Activated CD4-positive, alpha-beta T cell treated with anti-CD3 and anti-CD28 coated beads for 48 hours (primary cell): ENCODE data around the gene KCNK3.
A peak's percentile ranks its signal among the peaks of the same experiment; 100 is the strongest.

Source experiments
- DNase-seq: peaks from one replicate; pipeline ENCODE4 v3.0.0-alpha.2; 2020

The KCNK3 gene

DNA sequence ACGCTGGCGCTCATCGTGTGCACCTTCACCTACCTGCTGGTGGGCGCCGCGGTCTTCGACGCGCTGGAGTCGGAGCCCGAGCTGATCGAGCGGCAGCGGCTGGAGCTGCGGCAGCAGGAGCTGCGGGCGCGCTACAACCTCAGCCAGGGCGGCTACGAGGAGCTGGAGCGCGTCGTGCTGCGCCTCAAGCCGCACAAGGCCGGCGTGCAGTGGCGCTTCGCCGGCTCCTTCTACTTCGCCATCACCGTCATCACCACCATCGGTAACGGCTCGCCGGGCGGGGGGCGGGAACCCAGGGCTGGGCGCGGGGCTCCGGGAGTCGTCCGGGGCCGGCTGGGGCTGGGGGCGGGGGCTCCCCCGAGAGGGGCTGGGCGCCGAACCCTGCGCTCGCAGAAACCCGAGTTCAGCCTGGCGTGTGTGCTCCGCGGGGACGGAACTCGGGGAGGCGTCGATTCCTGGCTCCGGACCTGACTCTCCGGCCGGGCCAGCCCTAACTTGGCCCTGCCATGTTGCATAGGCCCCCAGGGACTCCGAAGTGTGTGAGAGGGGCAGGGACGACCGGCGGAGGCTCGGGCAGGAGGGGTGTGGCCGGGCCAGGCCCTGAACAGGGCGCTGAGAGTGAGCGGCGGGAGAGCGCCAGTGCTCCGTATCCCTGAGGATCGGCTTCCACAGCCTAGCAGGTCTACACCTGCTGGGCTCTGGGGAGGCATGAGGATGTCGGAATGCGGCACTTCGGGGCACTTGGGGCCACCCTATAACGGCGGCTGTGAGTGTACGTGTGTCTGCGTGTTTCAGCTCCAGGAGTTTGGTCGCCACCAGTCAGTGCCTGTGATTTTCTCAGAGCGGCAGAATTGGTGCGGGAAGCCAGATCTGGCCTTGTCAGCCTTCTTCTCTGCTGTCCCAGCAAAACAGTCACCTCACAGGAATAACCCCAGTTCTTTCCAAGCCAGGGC is 651 bp downstream of the KCNK3 start:
- DNase-seq, result peak; percentile 22

- no peak for DNase-seq
These were observed 1.5 kb downstream of the KCNK3 start for GRCh38 chr2:26694001-26694400.

DNA sequence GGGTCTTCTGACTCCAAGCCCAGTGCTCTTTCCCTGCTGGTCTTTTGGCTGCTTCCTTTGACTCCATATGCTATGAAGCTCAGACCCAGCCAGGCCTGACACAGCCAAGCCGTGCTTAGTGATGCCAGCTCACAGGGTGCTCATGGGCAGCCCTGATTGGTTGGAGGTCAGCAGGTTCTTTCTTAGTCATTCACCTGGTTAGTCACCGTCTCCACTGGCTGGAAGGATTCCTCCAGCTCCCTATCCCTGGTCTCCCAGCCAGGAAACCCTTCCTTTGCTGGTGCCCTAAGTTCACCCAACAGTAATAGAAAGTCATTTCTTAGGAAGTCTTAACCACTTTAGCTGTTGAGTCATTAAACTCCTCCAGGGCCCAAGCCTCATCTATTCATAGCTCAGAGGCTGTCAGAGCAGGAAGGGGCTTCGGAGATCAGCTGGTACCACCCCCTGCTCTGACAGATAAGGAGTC is 3.9 kb downstream of the KCNK3 start:
- DNase-seq, result peak; percentile 20

GRCh38 chr2:26697425-26697824 is 4.9 kb downstream of the KCNK3 start:
- no peak for DNase-seq

- DNase-seq, result no peak
These were observed 6.8 kb downstream of the KCNK3 start for GRCh38 chr2:26699295-26699694.

GRCh38 chr2:26700078-26700477 is 7.6 kb downstream of the KCNK3 start:
- no peak for DNase-seq

- no peak for DNase-seq
These were observed 9.1 kb downstream of the KCNK3 start for GRCh38 chr2:26701596-26701995.

- DNase-seq, result no peak
These were observed 9.5 kb downstream of the KCNK3 start for GRCh38 chr2:26702025-26702424.

DNA sequence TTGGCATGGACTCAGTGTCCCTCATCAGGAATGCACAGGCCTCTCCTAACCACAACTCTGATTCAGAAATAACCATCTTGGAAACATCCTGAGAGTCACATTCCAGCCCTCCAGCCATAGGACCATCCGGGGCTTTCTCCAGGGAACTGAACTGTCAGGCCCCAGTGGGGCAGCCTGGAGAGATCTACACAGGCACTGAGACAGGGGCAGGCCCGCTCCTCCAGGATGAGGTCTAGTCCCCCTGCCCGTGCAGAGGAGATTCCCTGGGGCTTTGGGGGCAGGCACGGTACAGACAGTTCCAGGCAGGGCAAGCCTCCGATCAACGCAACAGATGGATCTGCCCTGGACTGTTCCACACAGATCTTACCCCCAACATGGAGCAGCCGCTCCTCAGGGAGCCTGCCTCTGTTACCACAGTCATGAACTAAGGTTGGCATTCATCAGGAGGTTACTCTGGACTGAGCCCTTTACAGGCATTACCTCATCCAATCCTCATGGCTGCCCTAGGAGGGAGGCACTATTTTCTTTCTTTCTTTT is 12.0 kb downstream of the KCNK3 start:
- no peak for DNase-seq

GRCh38 chr2:26705126-26705525 is 12.6 kb downstream of the KCNK3 start:
- DNase-seq, result no peak

GRCh38 chr2:26706093-26706492 is 13.6 kb downstream of the KCNK3 start:
- no peak for DNase-seq

DNA sequence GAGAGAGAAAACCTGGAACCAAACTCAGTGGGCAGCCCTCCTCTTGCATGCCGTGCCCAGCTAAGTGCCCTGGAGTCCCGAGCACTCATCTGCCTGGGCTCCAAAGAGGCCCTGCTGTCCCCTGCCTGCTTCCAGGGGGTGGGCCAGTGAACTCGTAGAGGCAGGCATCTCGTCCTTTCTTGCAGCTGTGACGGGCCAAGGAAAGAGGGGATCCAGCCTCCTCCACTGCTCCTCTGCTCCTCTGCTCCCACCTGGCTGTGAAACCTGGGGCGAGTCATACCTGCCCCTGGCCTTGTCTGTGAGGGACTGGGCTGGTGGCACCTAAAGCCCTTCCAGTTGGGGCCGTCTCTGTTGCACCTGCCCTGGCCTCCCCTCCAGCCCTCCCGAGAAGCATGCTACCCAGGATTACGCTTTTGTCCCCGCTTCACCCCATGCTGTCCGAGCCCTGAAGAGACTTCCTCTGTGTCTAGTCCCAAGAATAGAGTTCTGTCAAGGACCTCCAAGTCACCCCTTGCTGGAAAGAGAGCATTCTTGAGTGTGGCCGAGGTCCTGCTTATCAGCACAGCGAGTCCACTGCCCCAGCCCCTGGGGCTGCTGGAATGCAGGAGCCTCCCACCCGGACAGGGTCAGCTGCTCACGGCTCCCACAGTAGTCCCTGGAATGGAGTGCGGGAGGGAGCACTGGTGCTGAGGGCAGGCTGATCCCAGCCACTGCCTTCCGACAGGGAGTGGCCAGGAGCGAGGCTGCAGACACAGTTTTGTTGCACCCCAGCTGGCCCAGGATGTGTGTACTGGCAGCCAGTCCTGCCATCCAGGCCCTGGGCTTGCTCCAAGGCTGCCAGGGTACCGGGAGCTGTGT is 14.3 kb downstream of the KCNK3 start:
- DNase-seq, result no peak

DNA sequence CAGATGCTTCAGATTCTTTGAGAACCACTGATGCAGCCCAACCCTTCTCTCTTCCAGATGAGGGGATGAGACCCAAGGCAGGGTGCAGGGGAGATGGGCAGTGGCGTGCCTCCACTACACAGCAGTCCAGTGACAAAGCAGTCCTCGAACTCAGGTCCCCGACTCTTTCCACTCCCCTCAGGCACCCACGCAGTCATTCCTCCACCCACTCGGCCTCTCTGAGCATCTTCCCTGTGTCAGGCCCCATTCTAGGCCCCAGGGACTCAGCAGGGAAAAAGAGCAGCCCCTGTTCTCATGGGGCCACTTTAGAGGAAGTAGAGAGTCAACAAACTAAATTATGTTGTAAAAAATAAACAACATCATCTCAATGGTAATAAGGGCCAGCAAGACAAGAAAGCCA is 15.2 kb downstream of the KCNK3 start:
- DNase-seq, result no peak

- no peak for DNase-seq
These were observed 15.9 kb downstream of the KCNK3 start for GRCh38 chr2:26708457-26708856.

DNA sequence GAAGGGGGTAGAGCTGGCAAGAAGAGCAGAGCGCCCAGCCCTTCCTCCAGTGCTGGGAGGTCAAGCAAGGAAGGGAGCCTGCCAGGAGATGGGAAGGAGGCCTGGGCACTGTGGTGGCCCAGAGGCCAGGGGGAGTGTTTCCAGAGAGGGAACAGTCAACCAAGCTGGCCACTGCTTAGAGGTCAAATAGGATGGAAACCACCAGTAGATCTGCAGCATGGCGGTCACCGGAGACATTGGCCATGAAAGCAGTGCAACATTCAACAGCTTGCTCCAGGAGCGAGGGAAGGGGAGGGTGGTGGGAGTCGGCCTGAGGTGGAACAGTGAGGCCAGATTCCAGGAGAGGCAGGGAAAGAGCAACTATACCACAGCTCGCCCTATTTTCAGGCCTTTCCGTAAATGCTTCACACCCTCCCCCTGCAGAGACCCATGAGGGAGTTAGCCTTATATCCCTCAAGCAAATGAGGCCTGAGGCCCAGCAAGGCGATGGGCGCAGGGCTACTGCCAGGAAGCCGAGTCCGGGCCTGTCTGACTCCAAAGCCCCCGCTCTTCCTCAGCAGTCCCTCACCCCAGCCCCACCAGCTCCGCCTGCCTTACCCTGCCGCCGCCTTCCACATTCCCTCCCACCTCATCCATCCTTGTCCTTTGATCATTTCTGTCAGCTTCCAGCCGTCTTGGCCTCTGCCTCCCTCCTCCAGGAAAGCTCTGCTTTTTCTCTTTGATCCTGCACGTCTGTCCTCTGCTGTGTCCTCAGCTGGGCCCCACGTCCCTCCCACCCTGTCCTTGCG is 17.0 kb downstream of the KCNK3 start:
- no peak for DNase-seq

- DNase-seq, result no peak
These were observed 17.6 kb downstream of the KCNK3 start for GRCh38 chr2:26710145-26710544.

GRCh38 chr2:26710743-26711456 is 18.4 kb downstream of the KCNK3 start:
- DNase-seq, result no peak

DNA sequence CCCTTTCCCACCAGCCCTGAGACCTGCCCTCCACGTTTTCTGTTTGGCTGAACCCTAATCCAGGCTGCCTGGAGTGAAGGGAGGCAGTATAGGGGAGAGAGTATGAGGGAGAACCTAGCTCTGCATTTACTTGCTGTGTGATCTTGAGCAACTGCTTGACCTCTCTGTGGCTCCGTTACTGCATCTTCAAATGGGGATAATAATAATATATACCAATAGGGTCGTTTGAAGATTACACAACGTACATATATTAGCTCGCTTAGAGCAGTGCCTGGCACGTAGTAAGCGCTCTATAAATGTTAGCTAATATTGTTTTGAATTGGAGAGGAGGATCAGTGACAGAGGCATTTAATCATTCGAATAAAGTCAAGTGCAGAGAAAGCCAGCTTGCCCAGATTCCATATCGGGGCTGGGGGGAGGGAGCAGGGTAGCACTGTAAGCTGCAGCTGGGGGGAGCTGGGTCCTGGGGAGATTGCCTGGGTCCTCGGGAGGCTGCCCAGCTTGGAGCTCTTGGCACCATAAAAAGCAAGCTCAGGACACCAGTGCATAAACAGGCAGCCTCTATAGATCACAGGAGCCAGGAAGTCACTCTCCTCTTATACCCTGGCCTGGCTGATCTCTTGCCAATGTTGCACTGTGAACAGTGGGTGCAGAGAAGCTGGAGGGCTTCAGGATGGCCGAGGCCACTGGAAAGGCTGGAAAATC is 19.1 kb downstream of the KCNK3 start:
- DNase-seq, result no peak

GRCh38 chr2:26712486-26713465 is 20.3 kb downstream of the KCNK3 start:
- no peak for DNase-seq
